Chondrocyte (in vitro differentiated cells): ENCODE measurements around the gene FOXA3. TPM values are rescaled to one million over a fixed set of nuclear protein-coding genes. Genes with fewer than 3 reads are reported as not detected.

Experiments
- DNase-seq: peaks from one replicate; pipeline ENCODE4 v3.0.0; 2021; ENCODE audit warnings: mixed read lengths, low spot score
- H3K27ac Mint-ChIP-seq: one replicate; pipeline ENCODE4 v1.8.0; 2021; ENCODE audit warnings: mild to moderate bottlenecking, moderate library complexity, mixed read lengths; ENCODE audit not compliant: unreplicated experiment
- H3K27me3 Mint-ChIP-seq: 2 replicates; pipeline ENCODE4 v1.8.0; 2021; ENCODE audit warnings: low read depth, mixed read lengths
- H3K36me3 Mint-ChIP-seq: 2 replicates; pipeline ENCODE4 v1.8.0; 2021; ENCODE audit warnings: low read depth, mixed read lengths
- H3K4me1 Mint-ChIP-seq: 2 replicates; pipeline ENCODE4 v1.8.0; 2021; ENCODE audit warnings: low read depth, mild to moderate bottlenecking, mixed read lengths
- H3K4me3 Mint-ChIP-seq: one replicate; pipeline ENCODE4 v1.8.0; 2021; ENCODE audit warnings: mild to moderate bottlenecking, moderate library complexity, mixed read lengths; ENCODE audit not compliant: unreplicated experiment
- H3K9me3 Mint-ChIP-seq: 2 replicates; pipeline ENCODE4 v1.8.0; 2021; ENCODE audit warnings: low read depth, mixed read lengths
- total RNA-seq: library from RNA; stranded (reverse); gene quantifications from 3 replicates; pipeline ENCODE4 v1.2.1, GENCODE V29; 2021
- TF ChIP-seq, protein P1 (sequence below): fragments of 200-600 bp; sonication (generic); IDR thresholded peaks from 2 replicates; pipeline ENCODE4 v1.5.0; 2021; ENCODE audit warnings: antibody characterized with exemption, mild to moderate bottlenecking, moderate library complexity

The FOXA3 gene
- total RNA-seq, 1 donor from 2014 or later = not detected

- Mint-ChIP-seq H3K27ac (peak overlapping the region; percentile 50), H3K4me3 (peak overlapping the region; percentile 64), H3K27me3 (no peaks in the 10 kb centered on the region), H3K4me1 (peaks cover 23% of the 10 kb centered on the region), H3K36me3 (peaks cover 3% of the 10 kb centered on the region), H3K9me3 (no peaks in the 10 kb centered on the region)
- no peak for DNase-seq
- TF ChIP-seq, protein P1, sequence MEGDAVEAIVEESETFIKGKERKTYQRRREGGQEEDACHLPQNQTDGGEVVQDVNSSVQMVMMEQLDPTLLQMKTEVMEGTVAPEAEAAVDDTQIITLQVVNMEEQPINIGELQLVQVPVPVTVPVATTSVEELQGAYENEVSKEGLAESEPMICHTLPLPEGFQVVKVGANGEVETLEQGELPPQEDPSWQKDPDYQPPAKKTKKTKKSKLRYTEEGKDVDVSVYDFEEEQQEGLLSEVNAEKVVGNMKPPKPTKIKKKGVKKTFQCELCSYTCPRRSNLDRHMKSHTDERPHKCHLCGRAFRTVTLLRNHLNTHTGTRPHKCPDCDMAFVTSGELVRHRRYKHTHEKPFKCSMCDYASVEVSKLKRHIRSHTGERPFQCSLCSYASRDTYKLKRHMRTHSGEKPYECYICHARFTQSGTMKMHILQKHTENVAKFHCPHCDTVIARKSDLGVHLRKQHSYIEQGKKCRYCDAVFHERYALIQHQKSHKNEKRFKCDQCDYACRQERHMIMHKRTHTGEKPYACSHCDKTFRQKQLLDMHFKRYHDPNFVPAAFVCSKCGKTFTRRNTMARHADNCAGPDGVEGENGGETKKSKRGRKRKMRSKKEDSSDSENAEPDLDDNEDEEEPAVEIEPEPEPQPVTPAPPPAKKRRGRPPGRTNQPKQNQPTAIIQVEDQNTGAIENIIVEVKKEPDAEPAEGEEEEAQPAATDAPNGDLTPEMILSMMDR = peak; percentile 74
Measured at GRCh38 chr19:45883586-45883880, 19.4 kb downstream of the FOXA3 start.

- H3K4me3 Mint-ChIP-seq = peak overlapping the region; percentile 35
- DNase-seq = peak; percentile 94
- H3K4me1 Mint-ChIP-seq = peaks cover 23% of the 10 kb centered on the region
- H3K9me3 Mint-ChIP-seq = no peaks in the 10 kb centered on the region
- TF ChIP-seq, protein P1 = no peak
- peaks cover 3% of the 10 kb centered on the region for H3K36me3 Mint-ChIP-seq
- H3K27me3 Mint-ChIP-seq = no peaks in the 10 kb centered on the region
- H3K27ac Mint-ChIP-seq = no peak overlapping the region
Measured at GRCh38 chr19:45883881-45884681, 20.0 kb downstream of the FOXA3 start.

DNA sequence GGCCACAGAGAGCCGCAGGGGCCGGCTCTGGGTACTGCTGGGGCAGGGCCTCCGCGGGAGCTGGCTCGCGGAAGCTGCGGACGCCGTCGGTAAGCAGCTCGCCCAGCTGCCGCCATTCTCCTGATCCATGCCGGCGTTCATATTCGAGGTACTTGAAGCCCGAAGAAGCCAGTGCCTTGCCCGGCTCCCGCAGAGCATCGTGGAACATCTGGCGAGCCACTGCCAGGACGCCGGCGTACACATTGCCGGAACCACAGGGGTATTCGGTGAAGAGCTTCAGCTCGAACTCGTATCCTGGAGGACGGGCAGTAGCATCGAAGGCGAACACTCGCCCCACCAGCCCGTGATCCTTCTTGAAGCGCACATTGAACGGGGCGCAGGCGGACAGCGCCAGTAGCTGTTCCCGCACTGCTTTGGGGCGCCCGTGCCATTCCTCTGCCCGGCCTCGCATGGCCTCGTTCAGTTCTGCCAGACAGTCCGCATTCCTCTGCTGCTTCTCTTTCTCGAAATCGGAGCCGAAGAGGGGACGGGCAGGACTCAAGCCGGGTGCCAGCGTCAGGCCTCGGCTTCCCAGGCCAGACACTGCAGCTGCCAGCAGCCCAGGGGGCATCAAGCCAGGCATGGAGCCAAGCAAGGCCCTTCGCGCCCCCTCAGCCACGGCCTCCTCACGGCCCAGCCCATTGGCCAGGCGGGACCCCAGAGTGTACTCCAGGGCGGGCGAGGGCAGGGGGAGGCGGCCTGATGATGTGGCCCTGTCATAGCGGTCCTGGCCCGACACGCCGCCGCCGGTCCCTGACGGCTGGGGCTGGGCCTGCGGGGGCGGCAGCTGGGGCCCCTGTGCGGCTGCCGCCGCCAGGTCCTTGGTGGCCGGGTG, 20.8 kb downstream of the FOXA3 start:
- no peak overlapping the region for H3K27ac Mint-ChIP-seq
- TF ChIP-seq, protein P1 = no peak
- H3K36me3 Mint-ChIP-seq = peaks cover 4% of the 10 kb centered on the region
- peaks cover 23% of the 10 kb centered on the region for H3K4me1 Mint-ChIP-seq
- no peaks in the 10 kb centered on the region for H3K27me3 Mint-ChIP-seq
- no peaks in the 10 kb centered on the region for H3K9me3 Mint-ChIP-seq
- no peak for DNase-seq
- H3K4me3 Mint-ChIP-seq = peak overlapping the region; percentile 46

DNA sequence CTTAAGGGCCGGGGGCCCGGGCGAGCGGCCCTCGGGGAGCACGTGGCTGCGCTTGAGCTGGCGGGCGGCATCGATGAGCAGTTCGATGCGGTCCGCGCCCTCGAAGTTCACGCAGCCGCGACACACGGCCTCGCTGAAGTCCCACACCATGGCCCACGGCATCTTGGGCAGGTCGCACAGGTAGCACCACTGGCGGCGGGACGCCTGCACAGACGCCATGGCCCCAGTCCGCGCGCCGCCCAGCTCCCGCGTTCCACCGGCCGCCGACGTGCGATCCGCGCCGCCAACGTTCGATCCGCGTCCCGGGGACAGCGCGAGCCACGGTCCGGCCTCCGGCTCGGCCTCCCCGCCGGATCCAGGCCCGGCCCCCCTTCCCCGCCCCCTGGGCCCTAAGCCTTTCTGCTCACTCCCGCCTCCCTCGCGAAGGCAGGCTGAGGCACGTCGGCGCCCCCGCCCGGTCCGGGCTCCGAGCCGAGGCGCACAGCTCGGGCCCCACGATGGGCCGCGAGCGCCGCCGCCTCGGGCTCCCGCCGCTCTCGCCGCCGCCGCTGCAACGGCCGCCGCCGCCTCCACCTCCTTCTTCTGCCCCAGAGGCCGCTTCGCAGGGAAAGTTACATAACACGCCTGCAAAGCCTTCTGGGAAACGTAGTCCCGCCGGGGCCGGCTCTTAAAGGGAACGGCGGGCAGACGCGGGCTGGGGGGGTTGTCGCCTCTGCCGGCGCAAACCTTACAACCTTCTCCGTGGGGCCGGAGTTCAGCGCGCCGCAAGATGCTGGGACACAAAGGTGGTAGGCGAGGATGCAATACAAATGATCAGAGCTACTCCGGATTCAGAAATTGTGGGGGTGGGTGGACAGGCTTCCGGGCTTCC, 21.7 kb downstream of the FOXA3 start, which contains the start of gene IRF2BP1:
Gene IRF2BP1, minus strand, starts transcription at position 586 of the 871 bp plus-strand sequence. Its CDS starts 367 bp downstream, at position 219.
- no peaks in the 10 kb centered on the region for H3K9me3 Mint-ChIP-seq
- H3K4me3 Mint-ChIP-seq = peak within 1 kb of the TSS; percentile 91
- TF ChIP-seq, protein P1 = peak; percentile 24
- H3K27me3 Mint-ChIP-seq = no peaks in the 10 kb centered on the region
- peaks cover 4% of the 10 kb centered on the region for H3K36me3 Mint-ChIP-seq
- DNase-seq = peak; percentile 97
- peak within 1 kb of the TSS; percentile 98 for H3K27ac Mint-ChIP-seq
- peaks cover 23% of the 10 kb centered on the region for H3K4me1 Mint-ChIP-seq
